Hepatocyte (in vitro differentiated cells): ENCODE results near the gene IQGAP2. TPM values are rescaled to one million over a fixed set of nuclear protein-coding genes. Genes with fewer than 3 reads are reported as not detected.

ENCODE experiments used
- DNase-seq: peaks from one replicate; pipeline ENCODE4 v3.0.0-alpha.2; 2016; ENCODE audit warnings: low spot score
- H2AFZ ChIP-seq: fragments of 200-600 bp; sonication (generic); 2 replicates; pipeline ENCODE4 v1.6.0; 2016; ENCODE audit warnings: antibody characterized with exemption, mild to moderate bottlenecking
- H3K27ac ChIP-seq: fragments of 200-600 bp; sonication (generic); 2 replicates; pipeline ENCODE4 v1.5.1; 2016; ENCODE audit warnings: mild to moderate bottlenecking
- H3K27me3 ChIP-seq: fragments of 200-600 bp; sonication (generic); 2 replicates; pipeline ENCODE4 v1.6.1; 2016
- H3K36me3 ChIP-seq: fragments of 200-600 bp; sonication (generic); replicated peaks from 2 replicates; pipeline ENCODE4 v1.5.1; 2016; ENCODE audit warnings: low read depth; ENCODE audit not compliant: insufficient read depth
- H3K4me1 ChIP-seq: fragments of 200-600 bp; sonication (generic); 2 replicates; pipeline ENCODE4 v1.5.1; 2016; ENCODE audit warnings: mild to moderate bottlenecking, moderate library complexity; ENCODE audit not compliant: insufficient read depth
- H3K4me2 ChIP-seq: fragments of 200-600 bp; sonication (generic); 2 replicates; pipeline ENCODE4 v1.6.0; 2016
- H3K4me3 ChIP-seq: fragments of 200-600 bp; sonication (generic); 2 replicates; pipeline ENCODE4 v1.5.1; 2016; ENCODE audit warnings: mild to moderate bottlenecking
- H3K79me2 ChIP-seq: fragments of 200-600 bp; sonication (generic); 2 replicates; pipeline ENCODE4 v1.6.0; 2017; ENCODE audit warnings: mild to moderate bottlenecking
- H3K9me2 ChIP-seq: fragments of 200-600 bp; sonication (generic); replicated peaks from 2 replicates; pipeline ENCODE4 v1.6.0; 2017; ENCODE audit warnings: mild to moderate bottlenecking; ENCODE audit not compliant: insufficient read depth
- H3K9me3 ChIP-seq: fragments of 200-600 bp; sonication (generic); 2 replicates; pipeline ENCODE4 v1.5.1; 2016; ENCODE audit warnings: low read depth, mild to moderate bottlenecking
- H4K20me1 ChIP-seq: fragments of 200-600 bp; sonication (generic); 2 replicates; pipeline ENCODE4 v1.6.0; 2016; ENCODE audit warnings: mild to moderate bottlenecking; ENCODE audit not compliant: insufficient read depth, poor library complexity, severe bottlenecking
- CTCF ChIP-seq: fragments of 200-600 bp; sonication (generic); IDR thresholded peaks from 2 replicates; pipeline ENCODE4 v1.5.1; 2016; ENCODE audit warnings: antibody characterized with exemption, mild to moderate bottlenecking; ENCODE audit not compliant: poor library complexity
- EZH2 ChIP-seq: fragments of 200-600 bp; sonication (generic); IDR thresholded peaks from 2 replicates; pipeline ENCODE4 v1.6.1; 2016; ENCODE audit warnings: antibody characterized with exemption, mild to moderate bottlenecking, borderline replicate concordance
- EZH2phosphoT487 ChIP-seq: fragments of 200-600 bp; sonication (generic); IDR thresholded peaks from one replicate; pipeline ENCODE4 v1.6.1; 2018; ENCODE audit warnings: antibody characterized with exemption, mild to moderate bottlenecking, low read depth, moderate library complexity; ENCODE audit not compliant: unreplicated experiment, severe bottlenecking
- WGBS: methylation state at CpG from one replicate; pipeline ENCODE4 v1.1.6; 2016; ENCODE audit warnings: low lambda C conversion rate; ENCODE audit errors: missing lambda C conversion rate; 5-methylcytosine and 5-hydroxymethylcytosine counted together
- polyA plus RNA-seq: library from polyadenylated mRNA; unstranded; fragments of >200 nt; fragmentation: Nextera tagmentation; extraction: Ambion mirVana; gene quantifications from 2 replicates; pipeline ENCODE4 v1.2.1, GENCODE V29; 2016
- total RNA-seq: library from RNA; depleted of rRNA; stranded (reverse); fragments of >200 nt; gene quantifications from 2 replicates; pipeline ENCODE4 v1.2.3, GENCODE V29; 2014

IQGAP2 gene
- total and polyA plus RNA-seq, 2 experiments from 2014 or later = 37.2 to 78.9 TPM

GRCh38 chr5:76438025-76438424, 34.9 kb downstream of the IQGAP2 start:
- no peak overlapping the region for H3K4me2 ChIP-seq
- no peaks in the 10 kb centered on the region for H3K4me1 ChIP-seq
- no peaks in the 10 kb centered on the region for H3K9me2 ChIP-seq
- peaks cover 60% of the 10 kb centered on the region for H3K79me2 ChIP-seq
- WGBS = 91% methylated on average over 1 of the region's 1 CpG
- H3K36me3 ChIP-seq = no peaks in the 10 kb centered on the region
- TF ChIP-seq EZH2phosphoT487 = no peak
- TF ChIP-seq EZH2 = no peak
- no peak for TF ChIP-seq CTCF
- H3K27ac ChIP-seq = no peak overlapping the region
- H3K27me3 ChIP-seq = no peaks in the 10 kb centered on the region
- no peak overlapping the region for H2AFZ ChIP-seq
- no peak for DNase-seq
- no peak overlapping the region for H3K4me3 ChIP-seq
- H4K20me1 ChIP-seq = no peaks in the 10 kb centered on the region
- no peaks in the 10 kb centered on the region for H3K9me3 ChIP-seq

- no peaks in the 10 kb centered on the region for H4K20me1 ChIP-seq
- H3K79me2 ChIP-seq = peaks cover 56% of the 10 kb centered on the region
- WGBS = 63% methylated on average over 1 of the region's 1 CpG
- H3K27me3 ChIP-seq = no peaks in the 10 kb centered on the region
- no peaks in the 10 kb centered on the region for H3K36me3 ChIP-seq
- no peaks in the 10 kb centered on the region for H3K9me3 ChIP-seq
- H3K4me2 ChIP-seq = no peak overlapping the region
- H3K4me1 ChIP-seq = no peaks in the 10 kb centered on the region
- H3K4me3 ChIP-seq = no peak overlapping the region
- H3K9me2 ChIP-seq = no peaks in the 10 kb centered on the region
- no peak for DNase-seq
- TF ChIP-seq EZH2 = no peak
- TF ChIP-seq CTCF = no peak
- no peak overlapping the region for H2AFZ ChIP-seq
- no peak overlapping the region for H3K27ac ChIP-seq
These were observed 36.1 kb downstream of the IQGAP2 start for GRCh38 chr5:76439201-76439600.

GRCh38 chr5:76439929-76440328, 36.8 kb downstream of the IQGAP2 start:
- DNase-seq = no peak
- peaks cover 49% of the 10 kb centered on the region for H3K79me2 ChIP-seq
- TF ChIP-seq CTCF = no peak
- TF ChIP-seq EZH2 = no peak
- no peak for TF ChIP-seq EZH2phosphoT487

GRCh38 chr5:76441101-76441500, 38.0 kb downstream of the IQGAP2 start:
- Histone ChIP-seq H4K20me1 (no peaks in the 10 kb centered on the region), H3K27ac (no peak overlapping the region), H3K4me2 (no peak overlapping the region), H2AFZ (no peak overlapping the region), H3K27me3 (no peaks in the 10 kb centered on the region), H3K9me3 (no peaks in the 10 kb centered on the region), H3K4me1 (no peaks in the 10 kb centered on the region), H3K36me3 (no peaks in the 10 kb centered on the region), H3K79me2 (peaks cover 48% of the 10 kb centered on the region), H3K9me2 (no peaks in the 10 kb centered on the region), H3K4me3 (no peak overlapping the region)
- 82% methylated on average over 6 of the region's 6 CpGs for WGBS
- no peak for TF ChIP-seq EZH2phosphoT487
- TF ChIP-seq EZH2 = no peak
- TF ChIP-seq CTCF = no peak
- no peak for DNase-seq

More at GRCh38 chr5:76439929-76440328, 36.8 kb downstream of the IQGAP2 start:
- Histone ChIP-seq H3K27me3 (no peaks in the 10 kb centered on the region), H2AFZ (no peak overlapping the region), H3K4me3 (no peak overlapping the region), H4K20me1 (no peaks in the 10 kb centered on the region), H3K9me3 (no peaks in the 10 kb centered on the region), H3K27ac (no peak overlapping the region), H3K36me3 (no peaks in the 10 kb centered on the region), H3K9me2 (no peaks in the 10 kb centered on the region), H3K4me1 (no peaks in the 10 kb centered on the region), H3K4me2 (no peak overlapping the region)
